ENCODE measurements around the gene EIF2S2. TPM values are rescaled to one million over a fixed set of nuclear protein-coding genes. Genes with fewer than 3 reads are reported as not detected.

The EIF2S2 gene
- total RNA-seq, 1 donor from 2014 or later = 65.3 TPM

DNA sequence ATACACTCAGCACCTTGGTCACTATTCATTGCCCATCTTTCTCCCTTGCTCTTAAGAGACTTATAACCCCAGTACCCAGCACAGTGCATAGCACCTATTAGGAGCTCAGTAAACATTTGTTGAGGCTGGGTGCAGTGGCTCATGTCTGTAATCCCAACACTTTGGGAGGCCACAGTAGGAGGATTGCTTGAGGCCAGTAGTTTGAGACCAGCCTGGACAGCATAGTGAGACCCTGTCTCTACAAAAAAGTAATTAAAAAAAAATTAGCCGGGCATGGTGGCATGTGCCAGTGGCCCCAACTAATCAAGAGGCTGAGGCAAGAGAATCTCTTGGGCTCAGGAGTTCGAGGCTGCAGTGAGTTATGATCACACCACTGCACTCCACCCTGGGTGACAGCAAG lies 8.2 kb upstream of the EIF2S2 start:
- no peak for DNase-seq (ENCODE audit: low spot score)

- no peak for DNase-seq (ENCODE audit: low spot score)
Observed at GRCh38 chr20:34115232-34115631, 3.2 kb upstream of the EIF2S2 start.

- DNase-seq (ENCODE audit: low spot score) = no peak
Observed at GRCh38 chr20:34114809-34115208, 2.8 kb upstream of the EIF2S2 start.

GRCh38 chr20:34112600-34113101 lies 608 bp upstream of the EIF2S2 start:
- DNase-seq (ENCODE audit: low spot score) = peak; percentile 48

- DNase-seq (ENCODE audit: low spot score) = no peak
Observed at GRCh38 chr20:34110745-34111641, 1.1 kb downstream of the EIF2S2 start.

GRCh38 chr20:34110025-34110744 lies 1.9 kb downstream of the EIF2S2 start:
- no peak for DNase-seq (ENCODE audit: low spot score)

GRCh38 chr20:34109442-34109841 lies 2.6 kb downstream of the EIF2S2 start:
- DNase-seq (ENCODE audit: low spot score) = no peak

DNA sequence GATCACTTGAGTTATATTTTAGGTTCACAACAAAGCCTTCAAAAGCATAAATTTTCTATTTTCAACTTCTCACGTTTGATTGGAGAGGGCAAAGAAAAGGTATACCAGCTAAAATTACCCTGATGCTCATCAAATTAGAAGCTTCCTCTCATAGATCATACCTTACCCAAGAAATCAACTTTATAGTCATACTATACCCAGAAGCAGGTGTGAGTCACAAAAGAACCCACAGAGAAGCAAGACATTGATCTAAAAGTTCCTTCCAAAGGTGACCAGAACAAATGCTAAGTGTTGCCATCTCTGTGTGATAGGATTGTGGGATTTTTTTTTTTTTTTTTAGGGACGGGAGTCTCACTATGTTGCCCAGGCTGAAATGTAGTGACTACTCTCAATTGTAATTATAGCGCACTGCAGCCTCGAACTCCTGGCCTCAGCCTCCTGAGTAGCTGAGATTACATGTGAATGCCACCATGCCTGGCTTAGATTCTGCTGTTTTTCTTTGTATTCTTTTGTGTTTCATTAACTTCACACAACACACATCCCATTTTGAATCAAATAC lies 3.3 kb downstream of the EIF2S2 start:
- no peak for DNase-seq (ENCODE audit: low spot score)

- no peak for DNase-seq (ENCODE audit: low spot score)
Observed at GRCh38 chr20:34105978-34106675, 5.9 kb downstream of the EIF2S2 start.

DNA sequence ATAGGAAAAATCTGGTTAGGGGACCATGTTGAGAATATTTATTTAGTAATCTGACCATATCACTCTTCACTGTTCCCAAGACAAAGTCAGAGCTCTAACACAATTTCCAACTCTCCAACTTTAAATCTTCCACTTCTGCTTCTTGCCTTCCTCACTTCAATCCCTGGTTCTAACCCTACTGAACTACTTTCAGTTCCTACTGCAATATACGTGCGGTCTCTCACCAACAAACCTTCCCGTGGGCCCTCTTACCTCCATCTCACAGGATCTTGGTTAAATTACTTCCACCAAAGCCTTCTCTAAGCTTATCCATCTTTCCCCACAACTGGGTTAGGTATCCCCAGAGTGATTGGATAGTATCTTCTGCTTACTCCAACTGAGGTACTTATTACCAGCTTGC lies 8.0 kb downstream of the EIF2S2 start:
- DNase-seq (ENCODE audit: low spot score) = no peak

- no peak for DNase-seq (ENCODE audit: low spot score)
Observed at GRCh38 chr20:34102342-34102741, 9.7 kb downstream of the EIF2S2 start.

GRCh38 chr20:34100576-34100975 lies 11.5 kb downstream of the EIF2S2 start:
- no peak for DNase-seq (ENCODE audit: low spot score)

DNA sequence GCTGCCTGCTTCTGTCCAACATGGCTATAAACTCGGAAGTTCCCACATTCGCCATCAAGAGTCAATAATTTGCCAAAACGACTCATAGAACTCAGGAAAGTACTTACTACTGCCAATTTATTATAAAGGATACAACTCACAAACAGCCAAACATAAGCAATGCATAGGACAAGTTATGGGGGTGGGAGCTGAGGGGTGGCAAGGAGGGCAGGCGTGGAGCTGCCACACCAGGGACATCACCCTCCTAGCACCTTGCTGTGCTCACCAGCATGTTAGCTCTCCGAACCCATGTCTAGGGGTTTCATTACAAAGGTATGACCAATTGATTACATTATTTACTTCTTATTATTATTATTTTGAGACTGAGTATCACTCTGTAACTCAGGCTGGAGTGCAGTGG lies 12.4 kb downstream of the EIF2S2 start:
- no peak for DNase-seq (ENCODE audit: low spot score)

- no peak for DNase-seq (ENCODE audit: low spot score)
Observed at GRCh38 chr20:34098570-34098969, 13.5 kb downstream of the EIF2S2 start.

DNA sequence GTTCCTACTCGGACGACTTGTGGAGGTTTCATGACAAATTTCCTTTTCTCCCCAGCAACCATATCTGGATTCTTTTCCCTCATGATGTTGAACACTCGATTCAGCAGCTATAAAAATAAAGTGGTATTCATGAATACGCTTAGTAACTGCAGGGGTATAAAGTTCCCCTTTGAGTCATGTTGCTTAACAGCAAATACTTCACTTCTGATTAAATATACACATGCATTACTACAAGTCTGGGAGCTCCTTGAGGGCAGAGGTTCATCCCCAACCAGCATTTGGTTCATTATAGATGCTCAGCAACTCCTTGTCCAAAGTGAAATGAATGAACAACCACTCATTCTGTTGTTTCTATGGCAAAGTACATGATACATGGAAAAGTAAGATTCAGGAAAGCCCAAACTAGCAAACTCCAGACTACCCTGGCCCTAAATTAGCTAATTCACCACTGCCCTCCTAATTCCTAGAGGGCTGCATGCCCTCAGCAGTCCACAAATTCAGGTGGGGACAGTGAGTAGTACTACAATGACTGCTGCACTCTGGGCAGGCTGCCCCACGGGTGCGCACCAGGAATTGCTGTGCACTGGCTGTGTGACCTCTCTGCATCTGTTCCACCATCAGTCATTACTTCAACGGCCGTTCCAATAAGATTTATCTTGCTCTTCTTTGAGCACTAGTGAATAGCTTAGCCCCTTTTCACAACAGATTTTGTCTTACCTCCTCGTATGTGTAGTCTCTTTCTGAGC lies 15.2 kb downstream of the EIF2S2 start:
- DNase-seq (ENCODE audit: low spot score) = no peak

DNA sequence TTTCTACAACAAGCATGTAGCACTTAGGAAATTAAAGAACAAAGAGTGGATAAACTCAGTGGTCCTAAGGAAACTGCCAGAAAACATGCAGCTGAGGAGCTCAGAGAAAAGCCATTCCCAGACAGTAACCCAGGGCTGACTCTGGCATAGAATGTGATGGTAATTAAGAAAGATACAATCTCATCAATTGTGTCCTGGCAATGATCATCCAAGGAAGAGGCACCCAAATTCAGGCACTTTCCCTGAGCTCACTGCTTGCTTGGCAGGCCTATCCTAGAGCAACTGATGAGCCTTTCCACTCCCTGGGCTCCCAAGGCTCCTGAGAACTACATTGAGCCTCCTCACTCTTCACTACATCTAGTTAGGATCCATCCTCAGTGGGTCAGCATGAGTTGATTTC lies 16.2 kb downstream of the EIF2S2 start:
- no peak for DNase-seq (ENCODE audit: low spot score)

GRCh38 chr20:34093895-34094294 lies 18.1 kb downstream of the EIF2S2 start:
- no peak for DNase-seq (ENCODE audit: low spot score)

GRCh38 chr20:34091637-34092200 lies 20.3 kb downstream of the EIF2S2 start:
- no peak for DNase-seq (ENCODE audit: low spot score)

- peak; percentile 13 for DNase-seq (ENCODE audit: low spot score)
Observed at GRCh38 chr20:34090645-34091044, 21.4 kb downstream of the EIF2S2 start.

DNA sequence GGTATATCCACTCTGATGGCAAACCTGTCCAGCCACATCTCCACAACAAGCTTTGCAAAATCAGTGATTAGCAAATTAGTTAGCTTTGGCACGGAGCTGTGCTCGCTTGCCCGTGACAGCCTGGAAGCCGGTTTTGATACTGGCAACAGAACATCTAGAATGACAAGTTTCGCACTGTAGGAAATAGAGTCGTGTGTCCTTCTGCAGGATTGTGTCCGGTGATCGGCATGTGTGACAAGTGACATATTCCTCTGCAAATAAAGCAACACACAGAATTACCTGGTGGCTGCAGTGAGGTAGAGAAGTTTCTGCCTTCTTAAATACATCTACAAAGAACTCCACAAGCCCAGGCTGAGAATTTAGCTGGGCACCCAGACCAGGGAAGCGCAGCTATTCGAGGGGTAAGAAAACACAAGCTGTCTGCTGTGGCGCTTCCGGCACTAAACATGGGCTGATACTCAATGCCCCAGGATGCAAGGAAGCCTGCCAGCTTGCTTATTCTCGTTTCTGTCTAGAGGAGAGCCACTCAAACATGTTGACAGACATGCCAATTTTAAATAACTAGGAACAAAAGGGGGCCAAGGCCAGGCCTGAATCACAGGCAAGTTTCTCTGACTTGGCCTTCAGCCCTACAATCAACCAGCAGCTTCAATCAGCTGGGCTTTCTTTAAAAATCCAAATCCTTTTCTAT lies 22.2 kb downstream of the EIF2S2 start:
- DNase-seq (ENCODE audit: low spot score) = no peak

All from ureter (tissue), 1 donor.